Right cardiac atrium (tissue), 5 donors: ENCODE measurements around the gene FGD6. TPM values are rescaled to one million over a fixed set of nuclear protein-coding genes. Genes with fewer than 3 reads are reported as not detected.
A peak's percentile ranks its signal among the peaks of the same experiment; 100 is the strongest.

Source experiments
- ATAC-seq, 2 donors: fragments of 200-7000 bp; cut with Tn5 transposase; one replicate each; pipeline versions ENCODE4 v1.8.0 to v1.9.1; 2020; ENCODE audit warnings: moderate library complexity in 2 of 2, mild to moderate bottlenecking in 1 of 2
- DNase-seq, 3 donors: peaks; one replicate each; pipeline ENCODE4 v3.0.0-alpha.2; 2020
- H3K27ac ChIP-seq: one replicate; pipeline ENCODE4 v1.5.1; 2013; ENCODE audit warnings: mild to moderate bottlenecking, low read length, control low read depth, moderate library complexity
- H3K27me3 ChIP-seq: one replicate; pipeline ENCODE4 v1.6.1; 2013; ENCODE audit not compliant: control insufficient read depth, insufficient read depth
- H3K4me1 ChIP-seq: one replicate; pipeline ENCODE4 v1.6.1; 2013; ENCODE audit warnings: low read length; ENCODE audit not compliant: control insufficient read depth, insufficient read depth
- H3K4me3 ChIP-seq: one replicate; pipeline ENCODE4 v1.5.1; 2013; ENCODE audit warnings: low read length, control low read depth
- H3K9me3 ChIP-seq: one replicate; pipeline ENCODE4 v1.6.1; 2013; ENCODE audit warnings: low read length; ENCODE audit not compliant: control insufficient read depth
- WGBS: extraction: QIAGEN DNeasy Blood & Tissue Kit; methylation state at CpG from one replicate; pipeline ENCODE4 v1.1.7; 2013; 5-methylcytosine and 5-hydroxymethylcytosine counted together
- intact Hi-C, 4 donors: fragments of 100-400 bp; cut with DNase I; formaldehyde crosslinking; loops; one replicate each; pipeline versions ENCODE4 v1.11.0 to v1.14.0; 2022 to 2023
- polyA plus RNA-seq: library from polyadenylated mRNA; stranded (reverse); fragments of 200-250 nt; gene quantifications from one replicate; pipeline ENCODE4 v1.2.3, GENCODE V29; 2013
- total RNA-seq, 4 donors: library from RNA; stranded (reverse); fragmentation: NEBNext Ultra II Directional; extraction: Animal tissue kit (Norgen Biotek cat#: 25700); gene quantifications; one replicate each; pipeline ENCODE4 v1.2.1, GENCODE V29; 2021
- donor health status: healthy with polysubstance abuse.
- donor health status: DM: no; HTN: yes; CAD: no.
- donor health status: DM: no; HTN: no; CAD: no.
- donor health status: DM: no; HTN: yes; CAD: no; lungs with severe emphysema.
- donor health status: DM: yes; HTN: yes; CAD: no.

Gene FGD6
- total and polyA plus RNA-seq, 5 donors = 2.9 to 23.8 (median 20.3) TPM

- Histone ChIP-seq H3K4me1 (no peaks in the 10 kb centered on the region), H3K27ac (no peak overlapping the region), H3K9me3 (no peaks in the 10 kb centered on the region), H3K4me3 (no peak overlapping the region), H3K27me3 (no peaks in the 10 kb centered on the region)
- DNase-seq (no peak), ATAC-seq (peak in 1 of 2 donors; percentile 41)
- intact Hi-C loops = no loop called here
These were observed 133.8 kb downstream of the FGD6 start for GRCh38 chr12:95083471-95083870.

DNA sequence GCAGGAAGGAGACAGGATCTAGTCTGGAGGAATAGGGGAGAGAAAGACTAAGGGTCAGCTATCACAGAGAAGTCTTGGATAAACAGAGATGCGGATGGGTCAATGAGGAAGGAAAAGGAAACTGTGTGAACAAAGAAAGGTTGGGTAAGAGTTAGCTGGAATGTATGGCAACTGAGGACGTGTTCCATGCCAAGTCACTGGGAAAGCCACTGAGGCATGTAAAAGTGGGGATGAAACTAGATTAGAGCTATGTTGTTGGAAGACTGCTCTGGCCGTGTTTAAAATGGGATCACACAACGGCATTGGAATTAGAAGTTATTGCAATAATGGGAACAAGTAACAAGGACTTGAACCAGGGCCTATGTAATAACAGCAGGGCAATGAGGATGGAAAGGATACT is 139.9 kb downstream of the FGD6 start:
- ATAC-seq (no peak), DNase-seq (no peak)
- Histone ChIP-seq H3K4me1 (peaks cover 3% of the 10 kb centered on the region), H3K4me3 (no peak overlapping the region), H3K27ac (no peak overlapping the region), H3K27me3 (no peaks in the 10 kb centered on the region), H3K9me3 (no peaks in the 10 kb centered on the region)
- intact Hi-C loops = no loop called here
- WGBS = 57% methylated on average over 4 of the region's 4 CpGs

- Histone ChIP-seq H3K27ac (peak overlapping the region; percentile 31), H3K9me3 (no peaks in the 10 kb centered on the region), H3K4me3 (no peak overlapping the region), H3K27me3 (no peaks in the 10 kb centered on the region), H3K4me1 (peaks cover 3% of the 10 kb centered on the region)
- intact Hi-C loops = no loop called here
- DNase-seq (no peak), ATAC-seq (no peak)
- 50% methylated on average over 5 of the region's 5 CpGs for WGBS
These were observed 142.5 kb downstream of the FGD6 start for GRCh38 chr12:95074766-95075165.

DNA sequence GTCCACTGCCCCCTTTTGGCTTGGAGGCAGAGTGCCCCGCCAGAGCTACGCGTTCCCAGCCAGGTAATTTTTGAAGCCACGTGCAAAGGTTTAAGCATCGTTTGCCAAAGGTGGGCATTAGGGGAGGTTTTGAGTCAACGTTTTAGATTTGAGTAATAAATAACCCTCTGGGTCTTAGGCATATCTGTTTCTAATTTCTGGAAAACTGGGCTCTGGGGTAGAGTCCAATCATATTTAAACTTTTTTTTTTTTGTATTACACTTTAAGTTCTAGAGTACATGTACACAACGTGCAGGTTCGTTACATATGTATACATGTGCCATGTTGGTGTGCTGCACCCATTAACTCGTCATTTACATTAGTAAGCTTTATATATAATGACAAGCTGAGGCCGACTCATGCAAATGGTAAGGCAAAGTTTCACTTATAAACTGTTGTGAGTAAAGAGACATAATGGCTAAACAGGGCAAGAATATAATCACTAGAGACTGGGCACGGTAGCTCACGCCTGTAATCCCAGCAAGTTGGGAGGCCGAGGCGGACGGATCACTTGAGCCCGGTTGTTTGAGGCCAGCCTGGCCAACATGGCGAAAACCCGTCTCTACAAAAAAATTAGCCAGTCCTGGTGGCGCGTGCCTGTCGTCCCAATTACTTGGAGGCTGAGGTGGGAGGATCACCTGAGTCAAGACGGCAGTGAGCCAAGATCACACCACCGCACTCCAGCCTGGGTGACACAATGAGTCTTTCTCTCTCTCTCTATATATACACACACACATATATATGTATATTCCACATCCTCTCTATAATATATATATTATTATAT is 143.4 kb downstream of the FGD6 start:
- H3K4me3 ChIP-seq = peak overlapping the region; percentile 97
- peaks cover 3% of the 10 kb centered on the region for H3K4me1 ChIP-seq
- intact Hi-C loops = no loop called here
- 63% methylated on average over 23 of the region's 23 CpGs for WGBS
- peak overlapping the region; percentile 2 for H3K27ac ChIP-seq
- ATAC-seq (no peak), DNase-seq (peak in 2 of 3 donors; percentile 49 to 59)
- H3K9me3 ChIP-seq = no peaks in the 10 kb centered on the region
- H3K27me3 ChIP-seq = no peaks in the 10 kb centered on the region

DNA sequence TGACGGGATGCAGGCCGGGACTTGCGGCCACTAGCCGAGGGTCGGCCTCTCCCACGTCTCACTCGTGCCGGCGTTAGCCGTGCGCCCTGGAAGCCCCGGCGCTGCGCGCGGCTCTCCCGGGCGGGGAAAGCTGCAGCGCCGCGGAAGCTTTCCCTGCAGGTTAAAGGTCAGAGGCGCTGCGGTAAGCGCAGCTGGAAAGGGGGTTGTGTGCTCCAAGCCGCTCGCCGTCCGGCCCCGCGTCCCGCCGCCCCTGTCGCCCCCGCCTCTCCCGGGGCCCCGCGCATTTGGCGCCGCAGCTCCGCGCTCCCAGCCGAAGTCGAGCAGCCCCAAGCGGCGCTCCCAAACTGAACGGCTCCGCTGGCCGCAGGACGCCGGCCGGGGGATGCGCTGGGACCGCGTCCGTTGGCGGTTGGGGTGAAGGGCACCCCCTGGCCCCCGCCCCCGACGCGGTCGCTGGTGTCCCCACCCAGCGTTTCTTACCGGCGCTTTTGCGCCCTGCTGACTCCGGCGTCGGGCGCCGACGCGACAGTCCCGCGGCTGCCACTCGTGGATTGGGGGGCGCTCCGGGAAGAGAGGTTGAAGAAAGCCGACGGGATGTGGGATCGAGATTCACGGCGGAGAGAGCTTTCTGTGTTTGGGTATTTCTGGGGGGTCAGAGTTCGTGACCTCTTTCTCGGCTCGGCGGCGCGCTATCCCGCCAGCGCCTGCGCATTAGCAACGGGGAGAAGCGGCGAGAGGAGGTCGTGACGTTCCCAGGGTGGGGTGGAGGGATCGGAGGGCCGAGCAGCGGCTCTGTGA is 144.2 kb downstream of the FGD6 start, which contains the start of gene NR2C1:
TSS of gene NR2C1 (minus strand) at position 719 of the 798 bp plus-strand sequence. CDS start 6,234 bp downstream, outside the sequence.
- peaks cover 3% of the 10 kb centered on the region for H3K4me1 ChIP-seq
- DNase-seq (peak; percentile 95 to 97 (median 97)), ATAC-seq (peak; percentile 97)
- no peaks in the 10 kb centered on the region for H3K27me3 ChIP-seq
- peak within 1 kb of the TSS; percentile 84 for H3K27ac ChIP-seq
- H3K9me3 ChIP-seq = no peaks in the 10 kb centered on the region
- WGBS = under 1% methylated on average over 99 of the region's 99 CpGs
- H3K4me3 ChIP-seq = peak within 1 kb of the TSS; percentile 97
- intact Hi-C loops = no loop called here

DNA sequence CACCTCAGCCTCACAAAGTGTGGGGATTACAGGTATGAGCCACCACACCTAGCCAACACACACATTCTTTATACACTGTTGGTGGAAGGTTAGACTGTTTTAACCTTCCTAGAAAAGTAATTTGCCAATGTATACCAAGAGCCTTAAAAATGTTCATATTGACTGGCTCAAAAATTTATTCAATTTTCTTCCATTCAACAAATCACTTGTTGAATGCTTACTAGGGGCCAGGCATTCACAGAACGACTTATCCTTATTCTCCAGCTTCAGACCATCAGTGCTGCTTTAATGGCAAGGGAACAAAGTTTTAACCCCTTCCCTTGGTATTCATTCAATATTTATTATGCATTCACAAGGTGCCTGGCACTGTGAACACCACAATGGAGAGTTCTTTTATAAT is 146.9 kb downstream of the FGD6 start:
- 81% methylated on average over 1 of the region's 1 CpG for WGBS
- no peaks in the 10 kb centered on the region for H3K27me3 ChIP-seq
- no peak overlapping the region for H3K4me3 ChIP-seq
- H3K27ac ChIP-seq = no peak overlapping the region
- no peaks in the 10 kb centered on the region for H3K9me3 ChIP-seq
- intact Hi-C loops = no loop called here
- no peak for DNase-seq
- ATAC-seq = no peak
- H3K4me1 ChIP-seq = peaks cover 3% of the 10 kb centered on the region

DNA sequence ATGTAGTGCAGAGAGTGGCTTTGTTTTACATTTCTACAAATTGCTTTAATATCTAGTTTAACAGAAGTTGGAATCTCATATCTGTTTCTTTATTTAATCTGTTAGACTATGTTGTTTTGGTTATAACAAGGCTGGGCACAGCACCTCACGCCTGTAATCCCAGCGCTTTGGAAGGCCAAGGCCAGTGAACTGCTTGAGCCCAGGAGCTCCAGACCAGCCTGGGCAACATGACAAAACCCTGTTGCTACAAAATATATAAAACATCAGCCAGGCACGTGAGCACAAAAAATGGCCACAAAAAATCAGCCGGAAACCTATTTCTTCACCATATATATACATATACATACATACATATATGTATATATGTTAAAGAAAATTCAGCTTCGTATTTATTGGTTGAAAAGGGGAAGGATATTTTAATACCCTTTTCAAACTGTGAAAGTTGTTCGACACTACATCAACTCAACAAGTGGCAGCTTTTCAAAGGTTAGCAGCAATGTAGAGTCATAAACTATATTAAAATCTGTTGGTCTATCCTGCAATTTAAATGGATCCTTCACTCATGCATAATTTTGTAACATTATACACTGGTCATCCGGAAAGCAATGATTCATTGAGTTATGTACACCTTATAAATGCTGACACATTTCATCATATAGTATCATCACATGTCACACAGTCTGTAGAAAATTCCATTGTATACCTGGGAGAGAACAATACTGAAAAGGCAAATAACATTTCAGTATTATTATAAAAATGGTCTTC is 151.0 kb downstream of the FGD6 start:
- no peaks in the 10 kb centered on the region for H3K9me3 ChIP-seq
- intact Hi-C loops = no loop called here
- WGBS = 93% methylated on average over 7 of the region's 7 CpGs
- H3K4me3 ChIP-seq = no peak overlapping the region
- no peaks in the 10 kb centered on the region for H3K4me1 ChIP-seq
- no peak overlapping the region for H3K27ac ChIP-seq
- no peak for ATAC-seq
- no peaks in the 10 kb centered on the region for H3K27me3 ChIP-seq
- no peak for DNase-seq

GRCh38 chr12:95060951-95061350 is 156.3 kb downstream of the FGD6 start:
- H3K9me3 ChIP-seq = no peaks in the 10 kb centered on the region
- DNase-seq = no peak
- 83% methylated on average over 1 of the region's 1 CpG for WGBS
- no peaks in the 10 kb centered on the region for H3K27me3 ChIP-seq
- H3K4me1 ChIP-seq = no peaks in the 10 kb centered on the region
- H3K27ac ChIP-seq = no peak overlapping the region
- ATAC-seq = no peak
- intact Hi-C loops = no loop called here
- H3K4me3 ChIP-seq = no peak overlapping the region

GRCh38 chr12:95059984-95060383 is 157.3 kb downstream of the FGD6 start:
- DNase-seq = no peak
- WGBS = 73% methylated on average over 4 of the region's 4 CpGs
- Histone ChIP-seq H3K9me3 (no peaks in the 10 kb centered on the region), H3K4me3 (no peak overlapping the region), H3K27me3 (no peaks in the 10 kb centered on the region), H3K4me1 (no peaks in the 10 kb centered on the region), H3K27ac (no peak overlapping the region)
- intact Hi-C loops = no loop called here
- no peak for ATAC-seq

- no peak for DNase-seq
- no peak overlapping the region for H3K27ac ChIP-seq
- H3K27me3 ChIP-seq = no peaks in the 10 kb centered on the region
- intact Hi-C loops = no loop called here
- no peak overlapping the region for H3K4me3 ChIP-seq
- no peaks in the 10 kb centered on the region for H3K9me3 ChIP-seq
- 98% methylated on average over 3 of the region's 3 CpGs for WGBS
- H3K4me1 ChIP-seq = no peaks in the 10 kb centered on the region
- no peak for ATAC-seq
These were observed 159.8 kb downstream of the FGD6 start for GRCh38 chr12:95057424-95057823.

GRCh38 chr12:95055057-95055456 is 162.2 kb downstream of the FGD6 start:
- no peak for DNase-seq
- Histone ChIP-seq H3K27ac (no peak overlapping the region), H3K27me3 (no peaks in the 10 kb centered on the region), H3K4me3 (no peak overlapping the region), H3K9me3 (no peaks in the 10 kb centered on the region), H3K4me1 (no peaks in the 10 kb centered on the region)
- ATAC-seq = no peak
- intact Hi-C loops = no loop called here
- 77% methylated on average over 2 of the region's 2 CpGs for WGBS
